HG03378 (cell line): ENCODE measurements around the gene BANP.
"Not testable (repeated sequence)": the region's sequence is repeated elsewhere in the genome, so short reads cannot be mapped to it uniquely, and the experiment has no call there.

Source experiments
- ATAC-seq: cut with Tn5 transposase; IDR thresholded peaks from one replicate; pipeline ENCODE4 v1.9.1; 2021; ENCODE audit warnings: mild to moderate bottlenecking, moderate library complexity; ENCODE audit not compliant: unreplicated experiment

Gene BANP

DNA sequence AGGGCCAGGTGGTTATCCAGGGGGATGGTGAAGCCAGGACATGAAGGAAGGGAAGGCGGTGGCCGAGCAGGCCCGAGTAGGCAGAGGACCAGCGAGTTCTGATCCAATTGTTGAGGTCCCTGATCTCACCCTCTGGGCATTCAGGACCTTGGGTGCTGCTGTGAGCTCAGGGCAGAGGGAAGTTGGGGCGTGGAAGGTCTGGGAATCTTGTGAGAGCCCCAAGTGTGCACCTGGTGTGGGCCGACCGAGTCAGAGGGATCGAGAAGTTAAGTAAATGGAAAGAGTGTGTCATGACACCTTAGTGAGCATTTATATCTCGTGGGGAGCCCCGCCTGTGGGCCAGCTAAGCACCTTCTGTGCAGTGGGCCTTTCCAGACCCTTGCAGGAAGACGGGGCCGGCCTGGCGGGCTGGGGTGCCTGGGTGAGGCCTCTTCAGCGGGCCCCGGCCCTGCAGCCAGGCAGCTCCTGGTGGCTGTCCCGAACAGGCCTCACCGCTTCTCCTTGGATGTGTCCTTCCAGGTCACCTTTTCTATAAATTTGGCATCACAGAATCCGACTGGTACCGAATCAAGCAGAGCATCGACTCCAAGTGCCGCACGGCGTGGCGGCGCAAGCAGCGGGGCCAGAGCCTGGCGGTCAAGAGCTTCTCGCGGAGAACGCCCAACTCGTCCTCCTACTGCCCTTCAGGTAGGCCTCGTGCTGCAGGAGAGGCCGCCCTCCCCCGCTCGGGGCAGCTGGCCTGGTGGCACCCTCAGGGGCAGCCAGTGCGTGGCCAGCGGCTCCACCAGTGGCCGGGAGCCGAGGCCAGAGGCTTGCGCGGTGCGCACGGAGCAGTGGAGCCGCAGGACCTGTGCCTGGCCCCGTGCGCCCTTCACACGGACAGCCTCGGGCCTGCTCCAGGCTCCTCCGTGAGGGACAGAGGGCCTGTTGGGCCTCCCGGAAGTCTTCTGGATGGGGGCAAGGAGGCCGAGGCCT, 76.0 kb downstream of the BANP start:
- no peak for ATAC-seq

DNA sequence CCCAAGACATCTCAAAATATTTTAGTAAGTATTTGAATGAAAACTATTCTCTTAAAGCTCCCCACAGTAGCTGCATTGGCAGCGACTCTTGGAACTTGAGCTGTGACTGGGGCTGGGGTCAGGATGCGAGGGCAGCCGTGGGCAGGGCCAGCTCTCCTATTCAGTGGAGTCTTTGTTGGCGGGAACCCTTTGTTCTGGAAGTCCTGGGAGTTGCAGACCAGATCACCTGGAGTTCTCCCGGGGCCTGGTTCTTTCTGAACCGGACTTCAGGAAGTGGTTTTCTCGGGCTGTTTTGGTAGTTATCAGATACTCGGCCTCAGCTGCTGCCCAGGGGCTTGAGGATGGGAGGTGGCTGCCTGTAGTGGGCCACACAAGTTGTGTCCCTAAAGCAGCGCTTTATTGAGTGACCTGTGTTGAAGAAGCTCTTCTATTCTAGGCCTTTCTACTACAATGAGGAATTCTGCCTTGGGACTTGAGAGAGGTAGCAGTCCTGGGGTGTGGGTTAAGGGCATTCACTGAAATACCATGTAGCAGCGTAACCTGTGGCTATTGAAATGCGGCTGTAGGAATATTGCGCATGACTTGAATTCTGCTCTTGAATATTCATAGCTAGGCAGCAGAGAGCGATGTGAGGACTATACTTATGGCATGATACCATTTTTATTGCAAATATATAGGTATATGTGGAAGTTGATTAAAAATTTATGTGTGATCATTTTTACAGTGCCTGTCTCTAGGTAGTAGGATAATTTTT, 77.1 kb downstream of the BANP start:
- not testable (repeated sequence) for ATAC-seq

DNA sequence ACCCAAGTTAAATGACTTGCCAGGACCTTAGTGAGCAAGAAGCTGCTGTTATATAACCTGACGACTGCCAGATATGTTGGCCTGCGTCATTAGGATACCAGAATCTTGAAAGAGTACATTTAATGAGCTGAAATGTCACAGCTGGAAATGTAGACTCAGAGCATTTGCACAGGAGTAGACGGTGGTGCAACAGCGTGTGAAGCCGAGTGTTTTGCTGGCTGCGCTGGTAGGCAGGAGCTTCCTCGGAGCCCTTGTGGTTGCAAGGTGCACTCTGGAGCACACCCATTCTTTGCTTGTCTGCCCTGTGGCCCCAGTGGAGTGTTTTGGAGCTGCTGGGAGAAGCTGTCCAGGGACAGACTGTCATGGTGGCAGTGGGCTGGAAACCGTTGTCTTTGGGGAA, 79.3 kb downstream of the BANP start:
- ATAC-seq = no peak

GRCh38 chr16:88030961-88031360, 79.7 kb downstream of the BANP start:
- not testable (repeated sequence) for ATAC-seq

- not testable (repeated sequence) for ATAC-seq
Observed at GRCh38 chr16:88033003-88033740, 81.9 kb downstream of the BANP start.

DNA sequence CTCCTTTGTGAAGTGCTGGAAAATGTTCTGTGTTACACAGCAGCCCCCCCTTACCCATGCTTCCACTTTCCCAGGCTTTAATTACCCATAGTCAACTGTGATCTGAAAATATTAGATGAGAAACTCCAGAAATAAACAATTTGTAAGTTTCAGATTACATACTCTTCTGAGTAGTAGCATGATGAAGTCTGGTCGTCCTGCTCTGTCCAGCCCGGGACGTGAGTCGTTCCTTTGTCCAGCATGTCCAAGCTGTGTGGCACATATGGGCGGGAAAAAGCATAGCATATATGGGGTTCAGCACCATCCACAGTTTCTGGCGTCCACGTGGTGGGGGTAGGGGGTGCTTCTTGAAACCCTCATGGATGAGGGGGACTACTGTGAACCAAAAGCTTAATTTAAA, 83.5 kb downstream of the BANP start:
- no peak for ATAC-seq

GRCh38 chr16:88035292-88035691, 84.1 kb downstream of the BANP start:
- no peak for ATAC-seq

DNA sequence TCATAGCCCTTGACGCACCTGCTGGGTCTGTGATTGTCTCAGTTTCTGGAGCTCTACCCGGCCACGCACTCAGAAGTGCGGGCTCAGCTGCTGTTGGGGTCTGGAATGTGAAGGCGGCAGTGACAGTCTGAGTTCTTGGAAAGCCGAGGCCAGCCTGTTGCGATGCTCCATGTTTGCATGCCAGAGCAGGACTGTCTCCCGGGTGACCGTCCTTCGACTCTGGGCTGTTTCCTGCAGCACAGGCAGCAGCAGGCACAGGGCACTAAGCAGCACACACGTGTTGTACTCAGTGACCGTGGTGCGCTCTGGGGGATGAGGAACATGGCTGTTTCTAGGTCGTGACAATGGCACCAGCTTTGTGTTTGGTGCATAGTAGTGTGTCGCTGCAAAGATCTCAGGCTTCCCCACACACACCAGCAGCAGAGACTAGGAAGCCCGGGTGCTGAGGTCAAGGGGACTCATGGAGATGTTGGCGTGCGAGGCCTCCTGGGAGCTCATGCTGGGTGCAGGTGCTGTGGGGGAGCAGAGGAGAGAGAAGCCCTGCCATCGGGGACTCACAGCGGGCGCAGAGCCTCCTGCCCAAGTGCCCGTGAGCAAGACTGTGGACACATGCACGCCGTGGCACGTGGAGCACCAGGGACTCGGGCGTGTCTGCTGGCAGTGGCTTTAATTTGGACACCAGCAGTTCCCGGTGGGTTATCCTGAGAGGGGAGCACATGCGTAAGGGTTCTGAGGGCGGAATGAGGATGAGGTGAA, 84.8 kb downstream of the BANP start:
- ATAC-seq = not testable (repeated sequence)

DNA sequence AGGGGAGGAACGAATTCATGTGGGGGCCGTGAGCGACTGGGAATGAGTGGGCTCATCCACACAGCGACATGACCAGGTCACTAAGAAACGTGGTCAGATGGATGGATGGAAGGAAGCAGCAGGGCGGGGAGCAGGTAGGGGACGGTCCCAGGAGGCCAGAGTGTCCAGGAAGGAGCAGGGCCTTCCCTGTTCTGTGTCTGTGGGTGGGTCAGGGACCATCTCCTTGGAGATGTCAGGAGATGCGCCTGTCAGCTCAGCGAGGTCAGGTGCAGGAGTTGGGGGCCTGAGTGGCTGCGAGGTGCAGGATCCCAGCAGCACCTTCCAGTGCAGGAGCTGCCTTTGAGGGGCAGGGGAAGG, 85.4 kb downstream of the BANP start:
- ATAC-seq = not testable (repeated sequence)

DNA sequence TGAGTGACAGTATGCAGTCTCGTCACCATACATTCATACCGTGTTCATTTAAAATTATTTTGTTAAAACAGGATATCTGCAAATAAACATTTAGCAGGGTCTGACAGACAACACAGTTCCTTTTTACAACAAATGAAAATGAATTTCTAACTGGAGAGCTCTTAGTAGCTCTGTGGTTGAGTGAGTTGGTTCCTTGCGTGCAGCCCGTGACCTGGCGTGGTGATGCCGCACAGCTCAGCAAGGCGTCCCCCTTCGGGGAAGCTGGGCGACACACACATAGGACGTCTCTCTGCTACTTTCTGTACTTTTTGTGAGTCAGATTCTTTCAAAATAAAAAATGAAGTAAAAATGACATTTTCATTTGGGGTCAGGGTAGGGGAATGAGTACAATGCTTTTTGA, 86.1 kb downstream of the BANP start:
- not testable (repeated sequence) for ATAC-seq

DNA sequence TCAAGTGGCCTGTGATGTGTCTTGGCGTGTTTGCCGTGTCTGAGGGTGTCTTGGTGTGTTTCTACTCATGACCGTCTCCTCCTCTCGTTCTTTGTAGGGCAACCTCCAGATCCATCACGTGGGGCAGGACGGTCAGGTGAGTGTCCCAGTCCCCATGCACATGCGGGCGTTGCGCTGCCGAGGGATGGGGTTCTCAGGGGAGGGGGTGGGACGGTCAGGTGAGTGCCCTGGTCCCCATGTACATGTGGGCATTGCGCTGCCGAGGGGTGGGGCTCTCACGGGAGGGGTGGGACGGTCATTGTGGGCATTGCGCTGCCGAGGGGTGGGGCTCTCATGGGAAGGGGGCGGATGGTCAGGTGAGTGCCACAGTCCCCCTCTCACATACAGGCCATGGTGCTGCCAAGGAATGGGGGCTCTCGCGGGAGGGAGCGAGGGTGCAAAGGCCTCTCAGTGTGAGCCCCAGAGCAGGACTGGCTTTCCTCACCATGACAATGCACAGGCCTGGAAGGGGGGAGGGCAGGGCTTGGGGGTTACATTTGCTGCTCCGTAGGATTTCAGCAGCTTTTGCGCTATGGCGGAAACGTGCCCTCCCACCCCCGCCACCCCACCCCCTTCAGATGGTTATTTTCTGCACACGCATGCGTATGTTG, 86.8 kb downstream of the BANP start:
- not testable (repeated sequence) for ATAC-seq

DNA sequence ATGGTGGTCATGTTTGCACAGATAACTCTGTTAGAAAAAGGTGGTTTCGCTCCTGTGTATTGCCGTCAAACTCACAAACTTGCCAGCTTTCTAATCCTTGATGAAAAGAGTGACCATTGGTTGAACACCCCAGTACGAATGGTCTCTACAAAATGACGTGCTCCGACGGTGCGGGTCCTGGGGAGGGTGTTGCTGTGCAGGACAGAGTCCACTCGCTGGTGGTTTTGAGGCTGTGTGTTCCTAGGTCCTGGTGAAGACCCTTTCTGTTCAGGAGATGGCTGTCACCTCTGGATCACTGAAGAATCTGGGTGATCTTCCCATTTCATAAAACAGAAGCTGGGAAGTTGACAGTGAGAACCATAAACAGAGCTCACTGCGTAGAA, 87.3 kb downstream of the BANP start:
- not testable (repeated sequence) for ATAC-seq

- no peak for ATAC-seq
Observed at GRCh38 chr16:88039591-88039990, 88.4 kb downstream of the BANP start.

GRCh38 chr16:88040196-88040876, 89.1 kb downstream of the BANP start:
- ATAC-seq = not testable (repeated sequence)

- not testable (repeated sequence) for ATAC-seq
Observed at GRCh38 chr16:88040877-88041244, 89.6 kb downstream of the BANP start.

- ATAC-seq = not testable (repeated sequence)
Observed at GRCh38 chr16:88041506-88041905, 90.3 kb downstream of the BANP start.

DNA sequence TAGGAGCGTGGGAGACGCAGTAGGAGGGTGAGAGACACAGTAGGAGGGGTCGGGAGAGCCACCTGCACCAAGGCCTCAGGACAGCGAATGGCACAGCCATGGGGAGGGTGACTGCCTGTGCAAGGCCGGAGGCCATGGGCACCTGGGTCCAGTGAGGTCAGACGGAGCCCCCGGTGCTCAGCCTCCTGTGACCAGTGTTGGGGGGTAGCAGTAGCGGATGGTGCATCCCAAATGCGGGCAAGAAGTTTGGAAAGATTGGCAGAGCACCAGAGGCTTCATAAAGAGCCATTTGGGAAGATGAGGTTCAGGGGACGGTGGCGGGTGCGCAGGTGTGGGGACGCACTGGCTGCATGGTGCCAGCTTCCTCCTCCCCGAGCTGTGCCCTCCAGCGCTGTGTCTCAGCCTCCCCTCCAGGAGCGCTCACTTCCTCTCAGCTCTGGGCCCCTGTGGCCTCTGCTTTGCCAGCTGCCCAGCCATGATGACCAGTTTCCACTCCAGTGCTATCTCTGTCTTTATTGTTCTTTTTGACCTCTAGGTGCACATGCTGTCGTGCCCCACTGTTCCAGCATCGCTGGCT, 90.8 kb downstream of the BANP start:
- not testable (repeated sequence) for ATAC-seq

GRCh38 chr16:88043208-88043910, 92.1 kb downstream of the BANP start:
- not testable (repeated sequence) for ATAC-seq
